Limb (tissue), 2 donors: ENCODE data around the gene WEE2.

ENCODE experiments used
- DNase-seq, 2 donors: peaks; one replicate each; pipeline ENCODE4 v3.0.0-alpha.2; 2016; ENCODE audit errors: extremely low spot score in 2 of 2

WEE2 gene

GRCh38 chr7:141708351-141708750 is at the start of gene WEE2:
Gene WEE2 (plus strand): TSS chr7:141708353. CDS start chr7:141708759, 406 bp downstream.
- DNase-seq: no peak

- DNase-seq: no peak
Observed at GRCh38 chr7:141659501-141659900, 48.7 kb upstream of the WEE2 start.

GRCh38 chr7:141660259-141660658 is 47.9 kb upstream of the WEE2 start:
- DNase-seq: no peak

GRCh38 chr7:141663081-141663849 is 44.9 kb upstream of the WEE2 start:
- DNase-seq: no peak

- no peak for DNase-seq
Observed at GRCh38 chr7:141664450-141664849, 43.7 kb upstream of the WEE2 start.

- DNase-seq: no peak
Observed at GRCh38 chr7:141665208-141666035, 42.7 kb upstream of the WEE2 start.

- no peak for DNase-seq
Observed at GRCh38 chr7:141666071-141666470, 42.1 kb upstream of the WEE2 start.

GRCh38 chr7:141668853-141669252 is 39.3 kb upstream of the WEE2 start:
- DNase-seq: no peak

- DNase-seq: no peak
Observed at GRCh38 chr7:141671705-141672496, 36.3 kb upstream of the WEE2 start.

GRCh38 chr7:141673346-141673745 is 34.8 kb upstream of the WEE2 start:
- no peak for DNase-seq

GRCh38 chr7:141674171-141674671 is 33.9 kb upstream of the WEE2 start:
- DNase-seq: no peak

- DNase-seq: no peak
Observed at GRCh38 chr7:141674702-141675101, 33.5 kb upstream of the WEE2 start.

GRCh38 chr7:141675436-141676215 is 32.5 kb upstream of the WEE2 start:
- DNase-seq: no peak

- DNase-seq: no peak
Observed at GRCh38 chr7:141676618-141677017, 31.5 kb upstream of the WEE2 start.

- DNase-seq: no peak
Observed at GRCh38 chr7:141679014-141679413, 29.1 kb upstream of the WEE2 start.

- no peak for DNase-seq
Observed at GRCh38 chr7:141685285-141686023, 22.7 kb upstream of the WEE2 start.

- DNase-seq: no peak
Observed at GRCh38 chr7:141686074-141686473, 22.1 kb upstream of the WEE2 start.

GRCh38 chr7:141686670-141687069 is 21.5 kb upstream of the WEE2 start:
- no peak for DNase-seq

- no peak for DNase-seq
Observed at GRCh38 chr7:141688043-141688442, 20.1 kb upstream of the WEE2 start.
